Fibroblast of villous mesenchyme (primary cell): ENCODE data around the gene ODC1. TPM values are rescaled to one million over a fixed set of nuclear protein-coding genes. Genes with fewer than 3 reads are reported as not detected.

Experiments
- DNase-seq: peaks from one replicate; pipeline ENCODE4 v3.0.0-alpha.2; 2010; ENCODE audit warnings: low read depth
- H3K4me3 ChIP-seq: 2 replicates; pipeline ENCODE4 v1.5.1; 2011; ENCODE audit warnings: low read depth, mild to moderate bottlenecking, low read length
- total RNA-seq: library from RNA; depleted of rRNA; stranded (reverse); fragments of >200 nt; gene quantifications from 2 replicates; pipeline ENCODE4 v1.2.3, GENCODE V29; 2012
- TF ChIP-seq, protein P1 (sequence below): IDR thresholded peaks from 2 replicates; pipeline ENCODE4 v1.5.1; 2012; ENCODE audit warnings: low read depth, mild to moderate bottlenecking, low read length; ENCODE audit not compliant: insufficient read depth

ODC1 gene
- total RNA-seq: 88.3 and 133 TPM in 2 replicates

DNA sequence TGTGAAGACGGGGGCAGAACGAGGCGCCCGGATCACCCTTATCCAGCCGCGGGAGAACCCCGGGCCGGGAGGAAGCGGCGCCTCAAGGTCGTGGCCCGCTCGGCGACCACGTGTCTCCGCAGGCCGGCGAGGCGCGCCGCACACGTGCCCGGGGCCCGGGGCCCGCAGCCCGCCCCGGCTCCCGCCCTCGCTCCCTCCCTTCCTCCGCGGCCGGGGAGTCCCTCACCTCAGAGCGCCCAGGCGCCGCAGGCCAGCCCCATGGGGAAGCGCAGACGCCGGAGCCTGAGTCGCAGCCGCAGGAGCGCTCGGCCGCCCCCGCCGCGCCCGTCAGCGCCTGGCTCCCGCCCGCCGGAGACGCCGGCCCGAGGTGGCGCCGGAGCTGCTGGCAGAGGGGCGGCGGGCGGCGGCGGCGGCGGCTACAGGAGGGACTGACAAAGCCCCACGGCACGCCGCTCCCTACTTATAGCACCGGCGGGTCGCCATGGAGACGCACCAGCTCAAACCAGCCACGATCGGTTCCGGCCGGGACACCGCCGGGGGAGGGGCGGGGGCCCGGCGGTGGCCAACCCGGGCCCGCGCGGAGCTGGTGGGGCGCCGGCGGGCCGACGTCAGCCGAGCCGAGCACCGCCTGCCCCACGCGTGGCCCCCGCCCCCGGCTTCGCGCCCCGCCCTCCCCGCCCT is at the start of gene ODC1:
ODC1 (minus strand) TSS at position 433 of the 681 bp plus-strand sequence. CDS start 3,295 bp downstream, outside the sequence.
- H3K4me3 ChIP-seq: peak within 1 kb of the TSS; percentile 63
- DNase-seq: peak; percentile 89
- TF ChIP-seq, protein P1, sequence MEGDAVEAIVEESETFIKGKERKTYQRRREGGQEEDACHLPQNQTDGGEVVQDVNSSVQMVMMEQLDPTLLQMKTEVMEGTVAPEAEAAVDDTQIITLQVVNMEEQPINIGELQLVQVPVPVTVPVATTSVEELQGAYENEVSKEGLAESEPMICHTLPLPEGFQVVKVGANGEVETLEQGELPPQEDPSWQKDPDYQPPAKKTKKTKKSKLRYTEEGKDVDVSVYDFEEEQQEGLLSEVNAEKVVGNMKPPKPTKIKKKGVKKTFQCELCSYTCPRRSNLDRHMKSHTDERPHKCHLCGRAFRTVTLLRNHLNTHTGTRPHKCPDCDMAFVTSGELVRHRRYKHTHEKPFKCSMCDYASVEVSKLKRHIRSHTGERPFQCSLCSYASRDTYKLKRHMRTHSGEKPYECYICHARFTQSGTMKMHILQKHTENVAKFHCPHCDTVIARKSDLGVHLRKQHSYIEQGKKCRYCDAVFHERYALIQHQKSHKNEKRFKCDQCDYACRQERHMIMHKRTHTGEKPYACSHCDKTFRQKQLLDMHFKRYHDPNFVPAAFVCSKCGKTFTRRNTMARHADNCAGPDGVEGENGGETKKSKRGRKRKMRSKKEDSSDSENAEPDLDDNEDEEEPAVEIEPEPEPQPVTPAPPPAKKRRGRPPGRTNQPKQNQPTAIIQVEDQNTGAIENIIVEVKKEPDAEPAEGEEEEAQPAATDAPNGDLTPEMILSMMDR: no peak

DNA sequence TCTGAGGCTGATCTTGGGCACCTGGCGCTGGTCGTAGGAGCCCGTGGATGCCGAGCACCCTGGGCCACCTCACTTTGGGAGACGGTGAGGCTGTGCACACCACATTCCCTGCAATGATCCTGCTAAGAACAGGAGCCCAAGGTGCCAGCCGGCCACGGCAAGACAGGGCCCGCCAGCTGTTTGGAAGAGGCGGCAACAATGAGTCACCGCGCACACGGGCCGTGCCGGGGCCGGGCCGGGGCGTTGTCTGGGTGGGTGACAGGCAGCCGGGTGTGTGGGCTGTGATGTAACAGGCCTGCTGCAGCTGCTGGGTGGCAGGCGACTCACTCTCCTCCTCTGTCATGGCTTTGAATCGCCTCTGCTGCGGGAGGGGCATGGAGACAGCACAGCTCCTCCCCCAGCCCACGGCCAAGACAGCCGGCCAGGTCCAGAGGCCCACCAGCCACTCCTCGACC is 49.7 kb upstream of the ODC1 start:
- peak; percentile 73 for DNase-seq
- TF ChIP-seq, protein P1: no peak
- H3K4me3 ChIP-seq: no peak overlapping the region

DNA sequence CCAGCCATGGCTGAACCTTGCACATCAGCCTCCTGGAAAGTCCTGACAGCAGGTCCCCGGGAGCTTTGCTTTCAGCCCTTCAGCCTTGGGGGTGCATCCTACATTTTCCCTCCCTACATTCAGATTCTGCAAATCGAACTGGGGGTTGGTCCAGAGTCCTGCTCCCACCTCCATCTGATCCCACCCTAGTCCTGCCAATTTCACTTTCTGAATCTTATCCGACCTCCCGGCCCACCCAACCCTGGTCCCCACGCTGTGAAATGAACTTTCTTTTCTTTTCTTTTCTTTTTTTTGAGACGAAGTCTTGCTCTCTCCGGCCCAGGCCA is 47.8 kb upstream of the ODC1 start:
- no peak for DNase-seq
- TF ChIP-seq, protein P1: no peak

DNA sequence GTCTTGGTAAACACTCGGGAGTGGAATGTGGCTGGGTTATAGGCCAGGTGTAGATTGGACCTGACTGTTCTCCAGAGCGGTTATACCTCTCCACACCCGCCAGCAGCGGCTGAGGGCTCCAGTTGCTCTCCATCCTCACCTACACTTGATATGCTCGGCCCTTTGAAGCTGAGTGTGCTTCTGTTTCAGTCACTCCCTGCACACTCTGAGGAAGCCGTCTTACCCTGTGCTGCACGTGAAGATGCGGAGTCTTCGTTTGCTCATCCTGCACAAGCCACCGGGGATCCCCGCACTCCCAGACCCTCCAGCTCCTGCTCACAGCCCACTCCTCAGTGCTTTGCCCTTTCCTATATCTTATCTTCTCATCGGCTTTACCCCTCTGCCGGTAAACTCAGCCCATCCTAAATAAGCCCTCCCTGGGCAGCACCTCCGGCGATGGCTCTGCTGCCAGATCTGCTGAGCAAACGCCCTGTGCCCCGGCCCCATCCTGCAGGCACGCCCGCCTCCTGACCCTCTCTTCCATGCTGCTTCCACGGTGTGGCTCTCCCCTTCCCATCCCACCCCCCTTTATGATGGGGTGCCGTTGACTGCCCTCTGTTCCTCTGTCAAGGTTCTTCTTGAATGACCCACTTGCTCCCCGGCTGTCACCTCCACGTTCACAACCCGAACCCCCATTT is 47.3 kb upstream of the ODC1 start:
- TF ChIP-seq, protein P1: no peak
- H3K4me3 ChIP-seq: no peak overlapping the region
- DNase-seq: no peak

More for the DNA sequence above, 47.8 kb upstream of the ODC1 start:
- no peak overlapping the region for H3K4me3 ChIP-seq

DNA sequence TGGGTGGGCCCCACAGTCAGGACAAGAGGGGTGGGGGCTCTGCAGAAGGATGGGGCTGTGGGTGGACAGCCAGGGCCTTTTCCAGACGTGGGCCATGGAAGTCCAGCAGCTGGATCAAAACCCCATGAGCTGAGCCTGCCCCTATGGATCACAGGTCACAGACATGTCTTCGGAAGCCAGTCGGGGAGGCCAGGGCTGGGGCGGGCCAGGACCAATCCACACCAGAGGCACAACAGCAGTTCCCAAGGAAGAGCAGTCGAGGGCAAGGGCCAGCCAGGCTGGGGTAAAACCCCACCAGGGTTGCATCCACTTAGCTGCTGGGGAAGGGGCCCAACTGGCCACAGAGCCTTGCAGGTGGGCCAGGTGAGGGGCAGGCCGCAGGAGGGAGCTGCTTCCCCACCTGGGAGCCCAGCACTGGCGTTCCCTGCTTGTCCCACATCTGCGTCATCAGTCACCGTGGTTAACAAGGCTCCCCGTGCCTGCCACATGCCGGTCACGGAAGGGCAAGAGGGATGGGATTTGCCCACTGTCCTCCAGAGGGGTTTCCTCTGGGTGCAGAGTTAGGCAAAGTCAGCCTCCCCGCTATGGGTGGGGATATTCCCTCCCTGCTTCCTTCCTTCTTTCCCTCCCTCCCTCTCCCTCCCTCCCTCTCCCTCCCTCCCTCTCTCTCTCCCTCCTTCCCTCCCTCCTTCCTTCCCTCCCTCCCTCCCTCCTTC is 46.4 kb upstream of the ODC1 start:
- no peak for DNase-seq
- TF ChIP-seq, protein P1: no peak
- H3K4me3 ChIP-seq: no peak overlapping the region

DNA sequence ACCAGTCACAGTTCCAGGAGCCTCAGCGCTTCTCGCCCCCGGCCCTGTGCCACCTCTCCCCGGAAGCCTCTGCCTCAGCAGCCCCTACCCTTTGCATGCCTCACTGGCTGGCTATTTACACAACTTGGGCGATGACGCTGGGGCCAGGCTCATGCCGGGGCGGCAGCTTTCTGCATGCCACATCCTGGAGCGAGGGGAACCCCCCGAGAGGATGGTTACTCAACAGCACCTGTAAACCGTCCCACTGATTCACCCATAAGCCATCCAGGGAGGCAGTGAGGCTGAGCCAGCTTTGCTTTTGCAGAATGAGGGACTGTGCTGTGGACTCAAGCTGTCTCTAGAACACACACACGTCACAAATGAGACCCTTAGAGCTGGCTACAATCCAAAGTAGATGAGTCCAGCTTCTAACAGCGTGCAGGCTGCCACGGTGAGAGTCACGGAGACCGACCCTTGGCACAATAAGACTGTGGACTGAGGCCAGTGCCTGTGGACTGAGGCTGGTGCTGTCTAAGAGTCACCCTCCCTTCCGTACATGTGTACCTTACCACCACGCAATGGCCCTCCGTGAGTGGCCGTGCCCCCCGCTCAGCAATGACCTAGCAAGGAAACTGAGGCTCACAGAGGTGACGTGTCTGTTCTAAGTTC is 45.6 kb upstream of the ODC1 start:
- peak; percentile 29 for DNase-seq
- TF ChIP-seq, protein P1: no peak
- H3K4me3 ChIP-seq: no peak overlapping the region
